ENCODE measurements around the gene CASQ1. TPM values are rescaled to one million over a fixed set of nuclear protein-coding genes. Genes with fewer than 3 reads are reported as not detected.

CASQ1 gene
- total and polyA plus RNA-seq, 3 donors from 2014 or later, result 3.4 to 10.2 (median 5.6) TPM

- Histone ChIP-seq H3K4me3 (no peak overlapping the region), H3K27me3 (no peaks in the 10 kb centered on the region), H3K4me1 (no peaks in the 10 kb centered on the region), H3K36me3 (ENCODE audit: low read depth, missing control alignments) (no peaks in the 10 kb centered on the region), H3K9me3 (no peaks in the 10 kb centered on the region), H3K27ac (no peak overlapping the region)
- WGBS, 2 donors, result 89% methylated on average over 2 of the region's 2 CpGs
- intact Hi-C loops (cut with DNase I; ENCODE audit: low total_unique reads), result no loop called here
- no peak for DNase-seq
- TF ChIP-seq, protein P1, sequence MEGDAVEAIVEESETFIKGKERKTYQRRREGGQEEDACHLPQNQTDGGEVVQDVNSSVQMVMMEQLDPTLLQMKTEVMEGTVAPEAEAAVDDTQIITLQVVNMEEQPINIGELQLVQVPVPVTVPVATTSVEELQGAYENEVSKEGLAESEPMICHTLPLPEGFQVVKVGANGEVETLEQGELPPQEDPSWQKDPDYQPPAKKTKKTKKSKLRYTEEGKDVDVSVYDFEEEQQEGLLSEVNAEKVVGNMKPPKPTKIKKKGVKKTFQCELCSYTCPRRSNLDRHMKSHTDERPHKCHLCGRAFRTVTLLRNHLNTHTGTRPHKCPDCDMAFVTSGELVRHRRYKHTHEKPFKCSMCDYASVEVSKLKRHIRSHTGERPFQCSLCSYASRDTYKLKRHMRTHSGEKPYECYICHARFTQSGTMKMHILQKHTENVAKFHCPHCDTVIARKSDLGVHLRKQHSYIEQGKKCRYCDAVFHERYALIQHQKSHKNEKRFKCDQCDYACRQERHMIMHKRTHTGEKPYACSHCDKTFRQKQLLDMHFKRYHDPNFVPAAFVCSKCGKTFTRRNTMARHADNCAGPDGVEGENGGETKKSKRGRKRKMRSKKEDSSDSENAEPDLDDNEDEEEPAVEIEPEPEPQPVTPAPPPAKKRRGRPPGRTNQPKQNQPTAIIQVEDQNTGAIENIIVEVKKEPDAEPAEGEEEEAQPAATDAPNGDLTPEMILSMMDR (IDR thresholded peaks at IDR 0.05), result no peak
- no peak for TF ChIP-seq POLR2A (IDR thresholded peaks at IDR 0.05)
Observed at GRCh38 chr1:160226623-160227022, 36.2 kb downstream of the CASQ1 start.

- intact Hi-C loops (cut with DNase I; ENCODE audit: low total_unique reads), result no loop called here
- no peaks in the 10 kb centered on the region for H3K27me3 ChIP-seq
- 86 to 91% methylated on average over 4 of the region's 4 CpGs for WGBS, 2 donors
- H3K36me3 ChIP-seq (ENCODE audit: low read depth, missing control alignments), result no peaks in the 10 kb centered on the region
- no peak for DNase-seq
- no peak overlapping the region for H3K4me3 ChIP-seq
- TF ChIP-seq, protein P1 (IDR thresholded peaks at IDR 0.05), result no peak
- no peak for TF ChIP-seq POLR2A (IDR thresholded peaks at IDR 0.05)
- H3K4me1 ChIP-seq, result no peaks in the 10 kb centered on the region
- H3K27ac ChIP-seq, result no peak overlapping the region
- H3K9me3 ChIP-seq, result no peaks in the 10 kb centered on the region
Observed at GRCh38 chr1:160227034-160227433, 36.7 kb downstream of the CASQ1 start.

GRCh38 chr1:160227561-160227960 lies 37.2 kb downstream of the CASQ1 start:
- H3K9me3 ChIP-seq, result no peaks in the 10 kb centered on the region
- no peak for DNase-seq
- no peaks in the 10 kb centered on the region for H3K4me1 ChIP-seq
- H3K4me3 ChIP-seq, result no peak overlapping the region
- no peaks in the 10 kb centered on the region for H3K36me3 ChIP-seq (ENCODE audit: low read depth, missing control alignments)
- H3K27ac ChIP-seq, result no peak overlapping the region
- H3K27me3 ChIP-seq, result no peaks in the 10 kb centered on the region
- WGBS, 2 donors, result 88 to 96% methylated on average over 1 of the region's 1 CpG
- intact Hi-C loops (cut with DNase I; ENCODE audit: low total_unique reads), result no loop called here
- TF ChIP-seq, protein P1 (IDR thresholded peaks at IDR 0.05), result no peak
- no peak for TF ChIP-seq POLR2A (IDR thresholded peaks at IDR 0.05)

- TF ChIP-seq POLR2A (IDR thresholded peaks at IDR 0.05), result no peak
- TF ChIP-seq, protein P1 (IDR thresholded peaks at IDR 0.05), result no peak
- intact Hi-C loops (cut with DNase I; ENCODE audit: low total_unique reads), result no loop called here
- H3K9me3 ChIP-seq, result no peaks in the 10 kb centered on the region
- H3K4me1 ChIP-seq, result no peaks in the 10 kb centered on the region
- H3K27me3 ChIP-seq, result no peaks in the 10 kb centered on the region
- DNase-seq, result no peak
- no peaks in the 10 kb centered on the region for H3K36me3 ChIP-seq (ENCODE audit: low read depth, missing control alignments)
- no peak overlapping the region for H3K27ac ChIP-seq
- no peak overlapping the region for H3K4me3 ChIP-seq
Observed at GRCh38 chr1:160228431-160228830, 38.1 kb downstream of the CASQ1 start.

DNA sequence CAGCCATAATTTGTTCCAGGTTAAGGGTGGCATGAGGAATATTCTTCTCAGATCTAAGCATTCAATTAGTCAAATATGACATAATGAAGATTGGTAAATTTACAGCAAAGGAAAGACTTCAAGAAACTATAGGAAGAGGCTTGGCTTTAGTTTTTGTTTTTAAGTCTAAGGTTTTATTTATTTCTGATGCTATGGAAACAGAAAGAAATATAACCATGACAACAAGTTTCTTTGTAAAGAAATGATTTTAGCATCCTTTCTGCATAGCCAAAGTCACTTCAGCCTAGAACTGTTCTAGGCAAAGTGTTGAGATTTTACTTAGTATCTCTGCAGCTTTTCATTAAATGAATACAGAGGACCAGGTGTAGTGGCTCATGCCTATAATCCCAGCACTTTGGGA lies 42.5 kb downstream of the CASQ1 start:
- intact Hi-C loops (cut with DNase I; ENCODE audit: low total_unique reads), result no loop called here
- no peak for DNase-seq
- no peak overlapping the region for H3K4me3 ChIP-seq
- H3K36me3 ChIP-seq (ENCODE audit: low read depth, missing control alignments), result no peaks in the 10 kb centered on the region
- H3K27ac ChIP-seq, result no peak overlapping the region
- H3K4me1 ChIP-seq, result no peaks in the 10 kb centered on the region
- TF ChIP-seq, protein P1 (IDR thresholded peaks at IDR 0.05), result no peak
- TF ChIP-seq POLR2A (IDR thresholded peaks at IDR 0.05), result no peak
- no peaks in the 10 kb centered on the region for H3K9me3 ChIP-seq
- H3K27me3 ChIP-seq, result no peaks in the 10 kb centered on the region
